ENCODE data around the gene SYT15.

The SYT15 gene

GRCh38 chr10:46548498-46549090 lies 30.3 kb upstream of the SYT15 start:
- no peaks in the 10 kb centered on the region for H3K27me3 ChIP-seq (ENCODE audit: insufficient read depth, low read depth, severe bottlenecking)
- H3K9me3 ChIP-seq (ENCODE audit: severe bottlenecking): no peaks in the 10 kb centered on the region
- H3K36me3 ChIP-seq: no peaks in the 10 kb centered on the region
- peak; percentile 5 for DNase-seq
- no peak overlapping the region for H3K27ac ChIP-seq
- TF ChIP-seq, protein P1, sequence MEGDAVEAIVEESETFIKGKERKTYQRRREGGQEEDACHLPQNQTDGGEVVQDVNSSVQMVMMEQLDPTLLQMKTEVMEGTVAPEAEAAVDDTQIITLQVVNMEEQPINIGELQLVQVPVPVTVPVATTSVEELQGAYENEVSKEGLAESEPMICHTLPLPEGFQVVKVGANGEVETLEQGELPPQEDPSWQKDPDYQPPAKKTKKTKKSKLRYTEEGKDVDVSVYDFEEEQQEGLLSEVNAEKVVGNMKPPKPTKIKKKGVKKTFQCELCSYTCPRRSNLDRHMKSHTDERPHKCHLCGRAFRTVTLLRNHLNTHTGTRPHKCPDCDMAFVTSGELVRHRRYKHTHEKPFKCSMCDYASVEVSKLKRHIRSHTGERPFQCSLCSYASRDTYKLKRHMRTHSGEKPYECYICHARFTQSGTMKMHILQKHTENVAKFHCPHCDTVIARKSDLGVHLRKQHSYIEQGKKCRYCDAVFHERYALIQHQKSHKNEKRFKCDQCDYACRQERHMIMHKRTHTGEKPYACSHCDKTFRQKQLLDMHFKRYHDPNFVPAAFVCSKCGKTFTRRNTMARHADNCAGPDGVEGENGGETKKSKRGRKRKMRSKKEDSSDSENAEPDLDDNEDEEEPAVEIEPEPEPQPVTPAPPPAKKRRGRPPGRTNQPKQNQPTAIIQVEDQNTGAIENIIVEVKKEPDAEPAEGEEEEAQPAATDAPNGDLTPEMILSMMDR (IDR thresholded peaks at IDR 0.05; ENCODE audit: low read depth, low read length): no peak
- no peak overlapping the region for H3K4me3 ChIP-seq (ENCODE audit: low read depth, low read length)

DNA sequence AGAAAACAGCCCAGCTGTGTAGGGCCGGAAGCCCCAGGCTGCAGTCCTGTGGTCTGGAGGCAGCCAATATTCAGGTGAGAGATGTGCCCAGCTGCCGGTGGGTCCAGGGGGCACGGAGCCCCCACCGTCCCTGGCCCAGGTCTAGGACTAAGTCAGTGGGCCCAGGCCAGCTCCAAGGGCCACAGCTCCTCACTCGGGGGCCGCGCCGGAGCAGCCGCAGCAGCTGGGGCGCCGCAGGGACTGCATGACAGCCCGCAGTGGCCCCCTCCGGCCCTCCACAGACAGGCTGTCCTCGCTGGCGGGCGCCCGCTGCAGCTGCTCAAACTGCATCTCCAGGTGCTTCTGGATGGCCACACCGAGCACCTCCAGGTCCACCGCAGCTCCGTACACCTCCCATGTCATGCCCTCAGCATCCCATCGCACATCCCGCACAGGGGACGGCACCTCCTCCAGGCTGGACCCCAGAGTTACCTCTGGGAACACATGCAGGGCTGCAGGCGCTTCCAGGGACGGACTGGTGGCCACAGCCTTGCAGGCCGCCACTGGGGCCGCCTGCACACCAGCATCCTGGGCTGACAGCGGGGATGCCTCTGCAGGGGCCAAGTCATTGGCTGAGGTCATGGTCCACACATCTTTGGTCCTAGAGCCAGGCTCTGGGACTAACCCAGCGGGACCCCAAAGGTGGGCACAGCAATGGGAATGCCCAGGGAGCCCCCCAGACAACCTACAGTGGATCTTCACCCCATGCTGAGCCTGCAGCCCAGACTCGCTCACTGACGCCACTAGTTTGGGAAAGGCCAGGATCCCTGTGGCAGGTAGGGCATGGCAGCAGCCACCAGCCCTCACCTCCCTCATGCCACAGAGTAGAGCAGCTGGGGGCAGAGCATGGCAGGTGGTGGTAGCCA lies 29.5 kb upstream of the SYT15 start:
- DNase-seq: peak; percentile 11

GRCh38 chr10:46550076-46550790 lies 28.7 kb upstream of the SYT15 start:
- peak; percentile 6 for DNase-seq
- no peaks in the 10 kb centered on the region for H3K27me3 ChIP-seq (ENCODE audit: insufficient read depth, low read depth, severe bottlenecking)
- TF ChIP-seq, protein P1 (IDR thresholded peaks at IDR 0.05; ENCODE audit: low read depth, low read length): no peak
- no peaks in the 10 kb centered on the region for H3K36me3 ChIP-seq
- H3K9me3 ChIP-seq (ENCODE audit: severe bottlenecking): no peaks in the 10 kb centered on the region
- H3K4me3 ChIP-seq (ENCODE audit: low read depth, low read length): no peak overlapping the region
- no peak overlapping the region for H3K27ac ChIP-seq

More for the DNA sequence above, 29.5 kb upstream of the SYT15 start:
- TF ChIP-seq, protein P1 (IDR thresholded peaks at IDR 0.05; ENCODE audit: low read depth, low read length): no peak
- Histone ChIP-seq H3K4me3 (ENCODE audit: low read depth, low read length) (no peak overlapping the region), H3K36me3 (no peaks in the 10 kb centered on the region), H3K27me3 (ENCODE audit: insufficient read depth, low read depth, severe bottlenecking) (no peaks in the 10 kb centered on the region), H3K27ac (no peak overlapping the region), H3K9me3 (ENCODE audit: severe bottlenecking) (no peaks in the 10 kb centered on the region)

DNA sequence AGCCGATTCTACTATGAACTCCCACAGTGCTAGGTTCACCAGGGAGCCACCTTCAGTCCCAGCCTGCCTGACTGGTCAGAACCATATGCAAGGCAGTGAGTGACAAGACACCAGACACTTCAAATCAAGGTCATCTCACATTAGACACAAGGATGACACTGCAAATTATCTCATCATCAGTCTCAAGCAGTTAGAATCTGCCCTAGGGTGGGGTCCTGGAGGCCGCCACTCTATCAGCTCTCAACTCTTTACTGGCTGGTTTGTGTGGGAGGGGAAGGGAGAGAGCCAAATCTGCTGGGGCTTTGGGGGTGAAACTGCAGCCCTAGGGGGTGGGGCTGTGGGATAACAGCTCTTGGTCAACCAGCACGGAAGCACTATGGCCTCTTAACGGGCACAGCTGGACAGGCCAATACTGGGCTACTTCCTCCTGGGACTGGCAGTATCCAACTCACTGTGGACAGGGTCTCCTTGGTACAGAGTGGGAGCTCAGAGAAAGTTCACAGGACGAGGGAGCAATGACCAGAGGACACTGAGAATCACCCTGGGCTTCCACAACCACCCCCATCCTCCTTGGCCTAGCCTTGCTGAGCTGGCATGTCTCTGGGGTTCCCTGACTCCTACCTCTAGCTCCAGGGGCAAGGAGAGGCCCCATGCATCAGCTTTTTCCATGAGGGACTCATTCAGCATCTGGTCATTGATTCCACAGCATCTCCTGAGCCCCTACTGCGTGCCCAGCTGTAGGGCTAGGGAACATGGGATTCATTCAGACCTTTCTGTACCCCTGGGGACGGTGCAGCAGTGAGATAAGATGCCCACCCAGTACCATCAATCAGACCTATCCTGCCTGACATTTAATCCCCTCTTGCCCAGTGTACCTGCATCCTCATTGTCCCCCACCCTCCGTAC lies 27.9 kb upstream of the SYT15 start:
- H3K27me3 ChIP-seq (ENCODE audit: insufficient read depth, low read depth, severe bottlenecking): no peaks in the 10 kb centered on the region
- no peak overlapping the region for H3K27ac ChIP-seq
- DNase-seq: peak; percentile 5
- H3K36me3 ChIP-seq: no peaks in the 10 kb centered on the region
- TF ChIP-seq, protein P1 (IDR thresholded peaks at IDR 0.05; ENCODE audit: low read depth, low read length): no peak
- no peak overlapping the region for H3K4me3 ChIP-seq (ENCODE audit: low read depth, low read length)
- H3K9me3 ChIP-seq (ENCODE audit: severe bottlenecking): no peaks in the 10 kb centered on the region

Measured in WERI-Rb-1 (cell line).